SU-DHL-6 (cell line): Measurements from ENCODE around the gene TOR2A.

Experiments used
- H2AFZ ChIP-seq: fragments of 200-600 bp; sonication (generic); 2 replicates; pipeline ENCODE4 v1.6.1; 2014; ENCODE audit warnings: low read depth, mild to moderate bottlenecking, moderate library complexity, mixed read lengths, antibody characterized with exemption, low read length; ENCODE audit not compliant: severe bottlenecking
- H3F3A ChIP-seq: fragments of 200-600 bp; shearing (Covaris generic); 2 replicates; pipeline ENCODE4 v1.6.0; 2016; ENCODE audit warnings: antibody characterized with exemption, mild to moderate bottlenecking; ENCODE audit not compliant: insufficient read depth
- H3K27ac ChIP-seq: fragments of 200-600 bp; sonication (generic); 2 replicates; pipeline ENCODE4 v1.5.1; 2016; ENCODE audit warnings: low read depth, mild to moderate bottlenecking, low read length, moderate library complexity, mixed read lengths
- H3K27me3 ChIP-seq: fragments of 200-600 bp; sonication (generic), shearing (Covaris generic); 2 replicates; pipeline ENCODE4 v1.6.0; 2014; ENCODE audit warnings: mild to moderate bottlenecking, low read length
- H3K36me3 ChIP-seq: fragments of 200-600 bp; sonication (generic); 2 replicates; pipeline ENCODE4 v1.6.1; 2014; ENCODE audit warnings: mild to moderate bottlenecking, low read length, mixed read lengths
- H3K4me2 ChIP-seq: fragments of 300-600, 200-600 bp; shearing (Covaris generic), sonication (generic); 2 replicates; pipeline ENCODE4 v1.6.0; 2014; ENCODE audit warnings: low read length, low read depth, mild to moderate bottlenecking; ENCODE audit not compliant: poor library complexity, severe bottlenecking
- H3K4me3 ChIP-seq: fragments of 200-600 bp; sonication (generic); 2 replicates; pipeline ENCODE4 v1.5.1; 2014; ENCODE audit warnings: antibody characterized with exemption, low read length, mild to moderate bottlenecking, mixed read lengths; ENCODE audit not compliant: insufficient read depth, poor library complexity, severe bottlenecking
- H3K79me2 ChIP-seq: fragments of 200-600 bp; sonication (generic); 2 replicates; pipeline ENCODE4 v1.6.1; 2014; ENCODE audit warnings: mild to moderate bottlenecking, low read length, moderate library complexity; ENCODE audit not compliant: insufficient read depth
- H3K9ac ChIP-seq: fragments of 200-600 bp; sonication (generic); 2 replicates; pipeline ENCODE4 v1.7.0; 2014; ENCODE audit warnings: mild to moderate bottlenecking, low read length
- H3K9me2 ChIP-seq: fragments of 200-600 bp; sonication (generic); replicated peaks from 2 replicates; pipeline ENCODE4 v1.6.1; 2014; ENCODE audit warnings: low read length; ENCODE audit not compliant: insufficient read depth
- H3K9me3 ChIP-seq: fragments of 200-600 bp; sonication (generic); 2 replicates; pipeline ENCODE4 v1.6.1; 2014; ENCODE audit warnings: low read length, mixed read lengths; ENCODE audit not compliant: insufficient read depth
- H4K20me1 ChIP-seq: fragments of 200-600 bp; sonication (generic); 2 replicates; pipeline ENCODE4 v1.6.1; 2014; ENCODE audit warnings: low read depth, mild to moderate bottlenecking, antibody characterized with exemption, low read length, moderate library complexity, mixed read lengths
- EZH2phosphoT487 ChIP-seq: fragments of 200-600 bp; sonication (generic), shearing (Covaris generic); conservative IDR thresholded peaks from 2 replicates; pipeline ENCODE4 v1.6.1; 2018; ENCODE audit warnings: mild to moderate bottlenecking, antibody characterized with exemption, low read length, moderate library complexity, mixed read lengths
- TF ChIP-seq, protein P1 (sequence below): fragments of 200-600 bp; sonication (generic); IDR thresholded peaks from one replicate; pipeline ENCODE4 v1.5.1; 2017; ENCODE audit warnings: antibody characterized with exemption, mild to moderate bottlenecking, low read length, moderate library complexity; ENCODE audit not compliant: insufficient read depth, poor library complexity, severe bottlenecking

The TOR2A gene

DNA sequence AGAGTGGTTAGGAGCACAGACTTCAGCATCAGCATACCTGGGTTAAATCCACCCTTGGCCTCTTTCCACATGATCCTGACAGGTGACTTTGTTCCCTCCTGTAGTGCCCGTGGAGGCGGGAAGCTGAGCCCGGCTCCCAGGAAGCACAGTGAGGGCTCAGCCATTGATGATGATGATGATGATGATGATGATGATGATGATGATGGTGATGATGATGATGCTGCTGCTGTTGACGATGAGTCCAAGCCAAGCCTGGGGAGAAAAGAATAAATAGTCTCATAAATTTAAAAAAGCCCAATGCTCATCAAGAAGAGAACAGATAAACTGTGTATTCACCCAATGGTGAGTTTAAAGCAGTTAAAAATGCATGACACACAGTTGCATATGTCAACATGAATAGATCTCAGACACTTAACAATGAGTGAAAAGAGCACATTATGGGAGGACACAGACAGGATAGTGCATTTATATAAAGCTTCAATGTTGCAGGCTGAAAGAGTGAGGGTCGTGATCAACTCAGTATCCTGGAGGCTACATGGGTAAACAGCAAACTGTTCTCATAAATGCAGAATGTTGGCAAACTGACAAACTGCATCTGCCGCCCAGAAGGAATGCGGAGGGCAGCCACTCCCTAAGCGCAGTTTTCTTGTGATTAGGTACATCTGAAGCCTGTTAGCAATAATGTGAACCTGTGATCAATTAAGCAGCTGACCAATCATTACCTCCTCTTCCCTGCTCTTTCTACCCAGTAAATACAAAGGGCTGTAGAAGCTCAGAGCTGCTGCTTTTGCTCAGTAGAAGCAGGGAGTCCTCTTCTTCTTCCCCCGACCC lies 40.0 kb downstream of the TOR2A start:
- H3F3A ChIP-seq, result no peaks in the 10 kb centered on the region
- no peaks in the 10 kb centered on the region for H3K27me3 ChIP-seq
- H3K9me3 ChIP-seq, result no peaks in the 10 kb centered on the region
- no peak for TF ChIP-seq EZH2phosphoT487
- TF ChIP-seq, protein P1, sequence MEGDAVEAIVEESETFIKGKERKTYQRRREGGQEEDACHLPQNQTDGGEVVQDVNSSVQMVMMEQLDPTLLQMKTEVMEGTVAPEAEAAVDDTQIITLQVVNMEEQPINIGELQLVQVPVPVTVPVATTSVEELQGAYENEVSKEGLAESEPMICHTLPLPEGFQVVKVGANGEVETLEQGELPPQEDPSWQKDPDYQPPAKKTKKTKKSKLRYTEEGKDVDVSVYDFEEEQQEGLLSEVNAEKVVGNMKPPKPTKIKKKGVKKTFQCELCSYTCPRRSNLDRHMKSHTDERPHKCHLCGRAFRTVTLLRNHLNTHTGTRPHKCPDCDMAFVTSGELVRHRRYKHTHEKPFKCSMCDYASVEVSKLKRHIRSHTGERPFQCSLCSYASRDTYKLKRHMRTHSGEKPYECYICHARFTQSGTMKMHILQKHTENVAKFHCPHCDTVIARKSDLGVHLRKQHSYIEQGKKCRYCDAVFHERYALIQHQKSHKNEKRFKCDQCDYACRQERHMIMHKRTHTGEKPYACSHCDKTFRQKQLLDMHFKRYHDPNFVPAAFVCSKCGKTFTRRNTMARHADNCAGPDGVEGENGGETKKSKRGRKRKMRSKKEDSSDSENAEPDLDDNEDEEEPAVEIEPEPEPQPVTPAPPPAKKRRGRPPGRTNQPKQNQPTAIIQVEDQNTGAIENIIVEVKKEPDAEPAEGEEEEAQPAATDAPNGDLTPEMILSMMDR, result no peak
- H3K36me3 ChIP-seq, result no peaks in the 10 kb centered on the region
- no peak overlapping the region for H3K4me2 ChIP-seq
- no peak overlapping the region for H3K9ac ChIP-seq
- no peaks in the 10 kb centered on the region for H3K9me2 ChIP-seq
- no peak overlapping the region for H3K4me3 ChIP-seq
- no peak overlapping the region for H3K27ac ChIP-seq
- no peaks in the 10 kb centered on the region for H4K20me1 ChIP-seq
- H2AFZ ChIP-seq, result no peak overlapping the region
- no peaks in the 10 kb centered on the region for H3K79me2 ChIP-seq

DNA sequence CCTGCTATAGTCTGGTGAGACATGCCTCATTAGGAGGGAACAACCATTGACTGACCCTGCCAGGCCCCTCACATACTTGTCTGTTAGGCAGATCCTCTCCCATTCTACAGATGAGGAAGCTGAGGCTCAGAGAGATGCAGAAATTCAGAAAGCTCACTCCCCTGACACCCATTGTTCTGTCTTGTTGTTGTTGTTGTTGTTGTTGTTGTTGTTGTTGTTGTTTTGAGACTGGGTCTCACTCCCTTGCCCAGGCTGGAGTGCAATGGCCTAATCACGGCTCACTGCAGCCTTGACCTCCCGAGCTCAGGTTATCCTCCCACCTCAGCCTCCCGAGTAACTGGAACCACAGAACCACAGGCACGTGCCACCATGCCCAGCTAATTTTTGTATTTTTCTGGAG lies 41.4 kb downstream of the TOR2A start:
- H3K9me3 ChIP-seq, result no peaks in the 10 kb centered on the region
- H3K79me2 ChIP-seq, result no peaks in the 10 kb centered on the region
- no peaks in the 10 kb centered on the region for H3K9me2 ChIP-seq
- H3K36me3 ChIP-seq, result no peaks in the 10 kb centered on the region
- H3K9ac ChIP-seq, result no peak overlapping the region
- TF ChIP-seq, protein P1, result no peak
- no peak for TF ChIP-seq EZH2phosphoT487
- no peak overlapping the region for H3K27ac ChIP-seq
- no peaks in the 10 kb centered on the region for H3F3A ChIP-seq
- no peaks in the 10 kb centered on the region for H3K27me3 ChIP-seq
- no peak overlapping the region for H3K4me3 ChIP-seq
- H2AFZ ChIP-seq, result no peak overlapping the region
- H4K20me1 ChIP-seq, result no peaks in the 10 kb centered on the region
- H3K4me2 ChIP-seq, result no peak overlapping the region

DNA sequence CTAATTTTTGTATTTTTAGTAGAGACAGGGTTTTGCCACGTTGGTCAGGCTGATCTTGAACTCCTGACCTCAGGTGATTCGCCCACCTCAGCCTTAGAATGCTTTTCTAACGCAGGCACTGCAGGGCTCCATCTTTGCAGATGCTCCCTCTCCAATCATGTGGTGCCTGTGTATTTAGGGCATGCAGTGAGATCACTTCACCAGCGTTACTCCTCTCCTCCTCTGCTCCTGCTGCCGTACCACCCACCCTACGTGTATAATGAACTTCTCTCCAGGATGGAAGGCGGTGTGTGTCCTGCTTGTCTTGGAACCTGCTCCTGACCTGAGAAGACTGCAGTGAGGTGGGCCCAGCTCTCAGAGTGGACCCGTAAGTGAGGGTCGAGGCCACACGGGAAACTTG lies 42.0 kb downstream of the TOR2A start:
- Histone ChIP-seq H3K4me3 (no peak overlapping the region), H3K4me2 (no peak overlapping the region), H3K9me3 (no peaks in the 10 kb centered on the region), H3K27ac (no peak overlapping the region), H3K9me2 (no peaks in the 10 kb centered on the region), H4K20me1 (no peaks in the 10 kb centered on the region), H3K27me3 (no peaks in the 10 kb centered on the region), H3K79me2 (no peaks in the 10 kb centered on the region), H3F3A (no peaks in the 10 kb centered on the region), H3K9ac (no peak overlapping the region), H3K36me3 (no peaks in the 10 kb centered on the region), H2AFZ (no peak overlapping the region)
- TF ChIP-seq EZH2phosphoT487, result no peak
- TF ChIP-seq, protein P1, result no peak
